Astrocyte (in vitro differentiated cells and primary cell): ENCODE measurements around the gene VTCN1. TPM values are rescaled to one million over a fixed set of nuclear protein-coding genes. Genes with fewer than 3 reads are reported as not detected.

Experiments used
- DNase-seq: peaks from one replicate; pipeline ENCODE4 v3.0.0-alpha.2; 2010; ENCODE audit warnings: low read depth
- FAIRE-seq: peaks from 2 replicates; lab custom pipeline; 2011; peaks lifted over from hg19 to GRCh38; lab: Jason Lieb, UNC
- H2AFZ ChIP-seq: 2 replicates; pipeline ENCODE4 v1.6.0; 2012; ENCODE audit warnings: low read depth, low read length, inconsistent platforms
- H3K27ac ChIP-seq: 2 replicates; pipeline ENCODE4 v1.5.1; 2011; ENCODE audit warnings: low read depth, low read length, inconsistent platforms
- H3K27me3 ChIP-seq: 2 replicates; pipeline ENCODE4 v1.6.0; 2011; ENCODE audit warnings: low read length, inconsistent platforms; ENCODE audit not compliant: insufficient read depth
- H3K36me3 ChIP-seq: 2 replicates; pipeline ENCODE4 v1.5.1; 2011; ENCODE audit warnings: low read length, inconsistent platforms; ENCODE audit not compliant: insufficient read depth
- H3K4me1 ChIP-seq: 2 replicates; pipeline ENCODE4 v1.5.1; 2011; ENCODE audit warnings: low read length, inconsistent platforms; ENCODE audit not compliant: insufficient read depth
- H3K4me2 ChIP-seq: 2 replicates; pipeline ENCODE4 v1.6.0; 2012; ENCODE audit warnings: low read length, inconsistent platforms
- H3K4me3 ChIP-seq: 2 replicates; pipeline ENCODE4 v1.5.1; 2011; ENCODE audit warnings: low read depth, mild to moderate bottlenecking, low read length, inconsistent platforms; ENCODE audit not compliant: insufficient read depth
- H3K79me2 ChIP-seq: 2 replicates; pipeline ENCODE4 v1.6.0; 2012; ENCODE audit warnings: mild to moderate bottlenecking, low read length, inconsistent platforms; ENCODE audit not compliant: insufficient read depth
- H3K9ac ChIP-seq: 2 replicates; pipeline ENCODE4 v1.6.0; 2012; ENCODE audit warnings: mild to moderate bottlenecking, low read length, inconsistent platforms
- H3K9me3 ChIP-seq: 2 replicates; pipeline ENCODE4 v1.5.1; 2012; ENCODE audit warnings: low read depth, mild to moderate bottlenecking, low read length, inconsistent platforms; ENCODE audit not compliant: insufficient read depth
- H4K20me1 ChIP-seq: 2 replicates; pipeline ENCODE4 v1.6.0; 2012; ENCODE audit warnings: low read length, inconsistent platforms; ENCODE audit not compliant: insufficient read depth
- H3K27ac Mint-ChIP-seq: one replicate; pipeline ENCODE4 v1.8.0; 2021; ENCODE audit warnings: mild to moderate bottlenecking, mixed read lengths; ENCODE audit not compliant: unreplicated experiment
- H3K27me3 Mint-ChIP-seq: one replicate; pipeline ENCODE4 v1.8.0; 2021; ENCODE audit warnings: low read depth, mixed read lengths; ENCODE audit not compliant: unreplicated experiment
- H3K36me3 Mint-ChIP-seq: one replicate; pipeline ENCODE4 v1.8.0; 2021; ENCODE audit warnings: low read depth, mixed read lengths; ENCODE audit not compliant: unreplicated experiment
- H3K4me1 Mint-ChIP-seq: one replicate; pipeline ENCODE4 v1.8.0; 2021; ENCODE audit warnings: low read depth, mixed read lengths; ENCODE audit not compliant: unreplicated experiment
- H3K4me3 Mint-ChIP-seq: one replicate; pipeline ENCODE4 v1.8.0; 2021; ENCODE audit warnings: mild to moderate bottlenecking, moderate library complexity, mixed read lengths; ENCODE audit not compliant: unreplicated experiment
- H3K9me3 Mint-ChIP-seq: one replicate; pipeline ENCODE4 v1.8.0; 2021; ENCODE audit warnings: mild to moderate bottlenecking, mixed read lengths; ENCODE audit not compliant: unreplicated experiment
- CTCF ChIP-seq: IDR thresholded peaks from 2 replicates; pipeline ENCODE4 v1.5.1; 2011; ENCODE audit warnings: low read depth, mild to moderate bottlenecking, inconsistent platforms, low read length, moderate library complexity; ENCODE audit not compliant: insufficient read depth
- EZH2 ChIP-seq: IDR thresholded peaks from 2 replicates; pipeline ENCODE4 v1.6.1; 2012; ENCODE audit warnings: mild to moderate bottlenecking, low read length, inconsistent platforms; ENCODE audit not compliant: insufficient read depth
- total RNA-seq: library from RNA; stranded (reverse); gene quantifications from 2 replicates; pipeline ENCODE4 v1.2.1, GENCODE V29; 2021

Gene VTCN1
- total RNA-seq, 1 donor from 2014 or later: 1.3 TPM

- Histone ChIP-seq H3K4me2 (no peak overlapping the region), H3K27ac (no peak overlapping the region), H3K4me3 (no peak overlapping the region), H3K4me1 (no peaks in the 10 kb centered on the region), H3K36me3 (no peaks in the 10 kb centered on the region), H3K9me3 (no peaks in the 10 kb centered on the region), H3K79me2 (no peaks in the 10 kb centered on the region), H4K20me1 (no peaks in the 10 kb centered on the region), H3K27me3 (peaks cover 9% of the 10 kb centered on the region), H3K9ac (no peak overlapping the region), H2AFZ (no peak overlapping the region)
- no peak overlapping the region for H3K27ac Mint-ChIP-seq
- H3K9me3 Mint-ChIP-seq: peaks cover 4% of the 10 kb centered on the region
- no peaks in the 10 kb centered on the region for H3K36me3 Mint-ChIP-seq
- FAIRE-seq (no peak), DNase-seq (no peak)
- TF ChIP-seq CTCF: no peak
- no peak for TF ChIP-seq EZH2
- no peak overlapping the region for H3K4me3 Mint-ChIP-seq
- H3K4me1 Mint-ChIP-seq: no peaks in the 10 kb centered on the region
- peaks cover 2% of the 10 kb centered on the region for H3K27me3 Mint-ChIP-seq
Observed at GRCh38 chr1:117239467-117239866, 28.7 kb upstream of the VTCN1 start.

- Mint-ChIP-seq H3K4me3 (no peak overlapping the region), H3K4me1 (no peaks in the 10 kb centered on the region), H3K27ac (no peak overlapping the region), H3K36me3 (no peaks in the 10 kb centered on the region), H3K27me3 (no peaks in the 10 kb centered on the region), H3K9me3 (peaks cover 4% of the 10 kb centered on the region)
- Histone ChIP-seq H3K79me2 (no peaks in the 10 kb centered on the region), H4K20me1 (no peaks in the 10 kb centered on the region), H3K9me3 (no peaks in the 10 kb centered on the region), H3K4me2 (no peak overlapping the region), H3K4me1 (no peaks in the 10 kb centered on the region), H3K36me3 (no peaks in the 10 kb centered on the region), H3K27ac (no peak overlapping the region), H2AFZ (no peak overlapping the region), H3K9ac (no peak overlapping the region), H3K27me3 (peaks cover 3% of the 10 kb centered on the region), H3K4me3 (no peak overlapping the region)
- FAIRE-seq (no peak), DNase-seq (peak; percentile 55)
- TF ChIP-seq CTCF (no peak), EZH2 (no peak)
Observed at GRCh38 chr1:117237726-117238381, 27.1 kb upstream of the VTCN1 start.

GRCh38 chr1:117235863-117236465 is 25.2 kb upstream of the VTCN1 start:
- Histone ChIP-seq H4K20me1 (no peaks in the 10 kb centered on the region), H3K9ac (no peak overlapping the region), H3K79me2 (no peaks in the 10 kb centered on the region), H3K36me3 (no peaks in the 10 kb centered on the region), H3K27ac (no peak overlapping the region), H3K9me3 (no peaks in the 10 kb centered on the region), H2AFZ (no peak overlapping the region), H3K27me3 (no peaks in the 10 kb centered on the region), H3K4me3 (no peak overlapping the region), H3K4me2 (no peak overlapping the region), H3K4me1 (no peaks in the 10 kb centered on the region)
- Mint-ChIP-seq H3K27ac (no peak overlapping the region), H3K4me3 (no peak overlapping the region), H3K4me1 (no peaks in the 10 kb centered on the region), H3K27me3 (no peaks in the 10 kb centered on the region), H3K36me3 (no peaks in the 10 kb centered on the region), H3K9me3 (peaks cover 6% of the 10 kb centered on the region)
- no peak for DNase-seq
- no peak for FAIRE-seq
- no peak for TF ChIP-seq CTCF
- no peak for TF ChIP-seq EZH2
